GM19193 (cell line): ENCODE results near the gene CCL20.
A peak's percentile ranks its signal among the peaks of the same experiment; 100 is the strongest.

Experiments
- POLR2A ChIP-seq: IDR thresholded peaks from 4 replicates; pipeline ENCODE4 v1.6.1; 2011; ENCODE audit not compliant: insufficient read depth, insufficient read length; ENCODE audit errors: extremely low read depth

CCL20 gene, protein sequence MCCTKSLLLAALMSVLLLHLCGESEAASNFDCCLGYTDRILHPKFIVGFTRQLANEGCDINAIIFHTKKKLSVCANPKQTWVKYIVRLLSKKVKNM

DNA sequence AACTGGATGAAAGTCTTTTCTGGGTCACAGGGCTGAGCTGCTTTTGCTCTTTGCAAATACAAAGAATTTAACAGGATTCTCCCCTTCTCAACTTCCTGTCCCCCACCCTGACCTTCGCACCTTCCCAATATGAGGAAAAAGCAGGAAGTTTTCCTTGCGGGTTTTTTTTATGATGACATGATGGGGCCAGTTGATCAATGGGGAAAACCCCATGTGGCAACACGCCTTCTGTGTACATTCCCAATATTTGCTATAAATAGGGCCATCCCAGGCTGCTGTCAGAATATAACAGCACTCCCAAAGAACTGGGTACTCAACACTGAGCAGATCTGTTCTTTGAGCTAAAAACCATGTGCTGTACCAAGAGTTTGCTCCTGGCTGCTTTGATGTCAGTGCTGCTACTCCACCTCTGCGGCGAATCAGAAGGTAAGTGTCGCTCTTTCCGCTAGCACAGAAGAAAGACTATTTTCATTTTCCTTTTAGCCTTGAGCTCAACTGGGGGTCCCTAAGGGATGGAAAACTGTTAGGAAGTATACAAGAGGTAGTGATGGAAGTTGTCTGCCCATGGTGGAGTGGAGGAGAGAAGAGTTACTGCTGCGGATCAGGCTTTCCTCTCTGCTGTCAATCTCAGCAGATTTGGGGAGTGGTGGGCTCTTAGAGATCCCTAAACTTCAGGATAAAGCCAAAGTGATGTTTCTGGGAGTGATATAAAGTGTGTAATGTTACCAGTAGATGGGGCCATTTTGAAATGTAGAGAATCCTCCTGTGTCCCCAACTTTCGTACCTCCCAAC, at the start of gene CCL20:
CCL20 (plus strand) TSS at position 281 of the 792 bp plus-strand sequence; CDS start at position 351, 70 bp downstream.
- no peak for TF ChIP-seq POLR2A

DNA sequence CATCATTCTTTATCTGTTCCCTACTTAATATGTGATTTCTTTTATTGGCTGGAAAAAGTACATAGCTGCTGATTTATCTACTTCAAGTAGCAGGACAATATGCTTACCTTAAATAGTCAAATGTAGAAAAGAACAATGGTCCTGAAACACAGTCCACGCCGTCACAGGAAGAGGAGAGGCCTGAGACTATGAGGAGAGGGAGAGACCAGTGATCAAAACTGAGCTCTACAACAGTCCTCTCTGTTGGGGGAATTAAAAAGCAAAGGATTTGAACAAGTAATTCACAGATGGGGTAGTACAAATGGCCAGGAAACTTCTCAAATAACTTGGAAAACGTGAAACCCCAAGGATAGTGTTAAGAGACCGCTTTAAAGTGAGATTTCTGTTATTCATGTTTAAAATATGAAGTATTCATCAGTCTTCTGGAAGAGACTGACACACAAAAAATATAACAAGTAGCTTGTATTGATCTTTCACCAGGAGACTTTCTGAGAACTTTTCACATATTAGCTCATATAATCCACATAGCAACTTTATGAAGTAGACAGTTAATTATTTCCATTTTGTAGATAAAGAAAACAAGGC, 47.8 kb upstream of the CCL20 start:
- no peak for TF ChIP-seq POLR2A

DNA sequence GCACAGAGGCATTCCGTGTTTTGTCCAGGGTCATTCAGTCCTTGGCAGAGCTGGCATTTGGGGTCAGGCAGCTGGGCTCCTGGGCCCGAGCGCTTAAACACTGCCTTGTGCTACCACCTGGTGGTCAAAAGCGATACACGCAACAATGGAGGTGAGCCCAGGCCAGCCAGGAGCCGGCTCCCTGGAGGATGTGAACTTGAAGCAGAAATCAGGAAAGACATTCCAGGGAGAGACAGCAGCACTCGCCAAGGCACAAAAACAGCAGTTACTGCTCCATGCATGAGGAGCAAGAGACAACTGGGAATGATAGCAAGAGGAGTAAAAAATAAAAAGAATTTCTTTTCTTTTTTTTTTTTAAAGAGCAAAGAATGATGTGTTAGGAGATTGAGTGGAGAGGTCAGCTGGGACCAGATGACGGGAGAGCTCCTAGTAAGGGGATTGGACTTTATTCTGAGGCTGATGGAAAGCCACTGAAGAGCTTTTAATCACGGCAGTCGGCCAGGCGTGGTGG, 47.2 kb upstream of the CCL20 start:
- TF ChIP-seq POLR2A: no peak

DNA sequence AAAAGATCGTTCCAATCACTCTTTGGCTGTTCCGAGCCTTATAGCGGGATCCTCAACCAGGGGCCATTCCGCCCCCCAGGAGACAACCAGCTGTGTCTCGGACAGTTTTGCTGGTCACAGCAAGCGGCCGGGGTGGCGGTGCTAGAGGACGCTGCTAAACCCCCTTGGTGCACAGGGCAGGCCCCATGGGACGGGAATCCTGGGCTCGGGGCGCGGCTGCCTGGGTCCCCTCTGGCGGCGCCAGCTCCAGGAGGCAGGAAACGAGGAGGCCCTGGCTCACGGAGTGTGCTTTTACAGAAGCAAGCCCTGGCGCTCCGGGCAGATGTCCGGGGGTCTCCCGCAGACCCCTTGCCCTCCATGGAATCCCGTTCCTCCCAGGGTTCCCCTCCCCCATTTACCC, 45.8 kb upstream of the CCL20 start:
- no peak for TF ChIP-seq POLR2A

DNA sequence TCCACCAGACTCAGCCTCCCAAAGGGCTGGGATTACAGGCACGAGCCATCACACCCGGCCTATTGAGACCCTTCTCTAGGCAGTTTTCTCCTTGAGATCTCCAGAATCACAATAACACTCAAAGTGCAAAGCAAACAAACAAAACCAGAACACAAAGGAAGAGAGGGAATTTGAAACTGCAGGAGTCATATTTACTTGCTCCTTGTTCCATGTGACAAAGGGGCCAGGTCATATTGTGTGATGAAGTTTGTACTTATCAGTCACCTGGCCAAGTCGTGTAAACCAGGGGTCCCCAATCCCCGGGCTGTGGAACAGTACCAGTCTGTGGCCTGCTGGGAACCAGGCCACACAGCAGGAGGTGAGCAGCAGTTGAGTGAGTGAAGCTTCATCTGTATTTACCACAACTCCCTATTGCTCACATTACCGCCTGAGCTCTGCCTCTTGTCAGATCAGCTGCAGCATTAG, 41.4 kb upstream of the CCL20 start:
- no peak for TF ChIP-seq POLR2A

DNA sequence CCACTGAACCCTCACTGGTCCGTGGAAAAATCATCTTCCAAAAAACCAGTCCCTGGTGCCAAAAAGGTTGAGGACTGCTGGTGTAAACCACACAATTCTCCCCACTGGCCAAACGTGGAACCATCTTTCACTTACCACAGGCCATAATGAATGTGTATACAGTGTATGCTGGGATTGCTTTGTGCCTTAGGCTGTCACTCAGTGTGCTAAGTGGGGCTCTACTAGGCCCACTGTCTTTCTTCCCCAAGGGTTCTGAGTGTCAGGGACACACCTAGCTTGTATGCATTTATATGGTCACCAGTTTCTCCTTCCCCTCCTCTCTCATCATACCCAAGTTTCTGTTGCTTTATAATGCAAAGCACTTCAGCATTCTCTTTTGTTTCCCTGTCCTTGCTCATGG, 40.7 kb upstream of the CCL20 start:
- TF ChIP-seq POLR2A: no peak

DNA sequence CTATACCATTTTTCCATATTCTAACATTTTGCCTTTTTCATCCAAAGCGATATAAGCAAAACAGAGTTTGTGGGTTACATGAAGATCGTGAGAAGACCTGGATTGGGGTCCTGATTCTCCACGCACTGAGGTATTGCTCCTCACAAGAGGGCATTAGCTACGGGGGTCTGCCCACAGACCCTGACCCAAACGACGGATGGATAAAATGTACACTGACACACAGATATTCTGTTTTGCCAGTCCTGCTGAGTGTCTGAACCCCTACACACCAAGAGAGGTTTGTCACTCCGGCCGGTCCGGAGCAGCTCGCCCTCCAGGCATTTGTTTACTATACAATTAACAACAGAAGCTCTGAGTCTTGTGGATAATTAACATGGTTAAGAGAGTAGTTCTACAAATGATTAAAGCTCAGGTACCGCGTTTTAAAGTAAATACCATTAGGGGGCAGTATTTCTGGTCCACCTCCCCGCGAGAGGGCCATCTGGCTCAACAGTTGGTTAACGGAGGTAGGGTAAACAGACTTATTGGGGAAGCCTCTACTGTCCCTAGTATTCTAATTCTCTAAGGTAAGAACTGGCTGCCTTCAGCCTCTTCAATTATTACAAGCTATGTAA, 39.5 kb upstream of the CCL20 start:
- TF ChIP-seq POLR2A: no peak

DNA sequence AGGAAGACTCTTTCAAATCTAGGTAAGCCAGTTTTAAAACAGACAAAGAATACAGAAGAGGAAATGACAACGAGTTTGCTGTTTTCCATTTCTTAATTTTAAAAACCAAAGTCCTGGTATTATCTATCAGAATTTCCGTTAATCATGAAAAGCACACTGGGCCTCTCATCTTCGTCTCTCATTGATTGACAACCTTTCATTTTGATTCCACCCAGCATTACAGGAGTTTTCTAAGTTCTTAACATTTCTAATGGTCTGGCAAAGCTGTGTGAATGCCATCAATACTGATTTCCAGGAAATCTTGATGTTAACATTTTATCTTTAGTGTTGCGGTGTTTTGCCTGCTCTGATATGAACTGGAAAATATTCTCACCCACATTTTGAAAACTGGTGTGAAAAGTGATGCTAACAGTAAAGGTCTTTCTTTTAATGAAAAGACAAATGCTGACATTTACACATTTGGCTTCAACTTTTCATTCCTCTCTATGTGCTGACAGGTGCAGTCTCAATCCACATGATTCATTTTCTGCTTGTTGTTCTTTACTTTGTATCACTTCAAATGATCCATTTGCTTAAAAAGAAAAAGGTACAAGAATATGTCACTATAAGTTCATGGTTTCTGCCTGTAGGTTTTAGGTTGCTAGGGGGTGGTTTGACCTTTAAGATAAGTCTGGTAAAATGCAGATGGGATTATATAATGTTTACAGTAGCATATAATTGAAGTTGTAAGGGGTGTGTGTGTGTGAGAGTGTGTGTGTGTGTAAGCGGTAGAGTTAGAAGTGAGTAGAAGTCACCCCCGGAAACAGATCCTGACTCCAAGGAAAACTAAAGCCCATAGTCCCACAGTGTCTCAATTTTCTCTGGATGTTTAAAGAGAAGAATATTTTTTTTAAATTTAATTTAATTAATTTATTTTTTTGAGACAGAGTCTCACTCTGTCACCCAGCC, 38.5 kb upstream of the CCL20 start:
- TF ChIP-seq POLR2A: no peak

DNA sequence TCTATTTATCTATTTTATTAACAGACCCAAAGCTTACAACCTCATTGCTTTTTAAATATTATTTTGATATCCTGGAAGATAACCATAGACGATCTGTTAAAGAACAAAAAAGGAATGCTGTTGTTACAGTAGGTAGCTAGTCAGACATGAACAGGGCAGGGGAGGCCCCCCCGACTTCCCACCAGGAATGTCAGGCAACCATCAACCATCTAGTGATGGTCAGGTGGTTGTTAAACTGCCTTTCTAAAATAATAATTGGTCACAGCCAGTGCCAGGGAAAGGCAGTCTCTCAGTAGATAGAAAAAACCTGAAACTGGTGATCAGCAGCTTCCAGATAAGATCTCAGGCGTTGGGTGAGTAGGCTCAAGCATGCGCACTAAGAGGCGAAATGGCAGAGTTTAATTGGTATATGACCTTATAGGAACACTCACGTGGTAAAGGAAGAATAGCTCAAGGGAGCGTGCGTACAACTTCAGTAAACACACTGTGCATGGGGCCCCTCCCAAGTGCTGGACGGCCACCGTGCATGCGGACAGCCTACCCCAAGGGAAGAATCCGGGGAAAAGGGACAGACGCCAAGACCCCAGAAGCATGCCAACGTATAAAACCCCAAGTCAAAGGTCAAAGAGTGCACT, 32.5 kb upstream of the CCL20 start:
- no peak for TF ChIP-seq POLR2A

DNA sequence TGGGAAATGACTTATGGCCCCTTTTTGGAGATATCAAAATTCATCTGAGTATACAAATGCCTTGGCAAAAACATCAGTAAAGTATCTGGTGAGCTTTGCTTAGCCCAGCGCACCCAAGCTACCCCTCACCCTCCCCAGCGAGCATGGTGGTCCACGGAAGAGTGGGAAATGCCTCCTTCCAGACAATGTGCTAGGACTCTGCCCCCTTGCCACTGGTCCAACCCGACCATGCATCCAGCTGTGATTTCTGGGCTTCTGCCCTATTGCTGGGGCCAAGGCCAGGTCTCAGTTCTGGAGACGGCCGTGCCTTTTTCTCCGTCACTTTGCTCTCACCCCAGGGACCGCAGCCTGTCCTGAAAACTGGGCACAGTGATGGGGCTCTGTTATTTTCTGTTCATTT, 31.8 kb upstream of the CCL20 start:
- TF ChIP-seq POLR2A: no peak

DNA sequence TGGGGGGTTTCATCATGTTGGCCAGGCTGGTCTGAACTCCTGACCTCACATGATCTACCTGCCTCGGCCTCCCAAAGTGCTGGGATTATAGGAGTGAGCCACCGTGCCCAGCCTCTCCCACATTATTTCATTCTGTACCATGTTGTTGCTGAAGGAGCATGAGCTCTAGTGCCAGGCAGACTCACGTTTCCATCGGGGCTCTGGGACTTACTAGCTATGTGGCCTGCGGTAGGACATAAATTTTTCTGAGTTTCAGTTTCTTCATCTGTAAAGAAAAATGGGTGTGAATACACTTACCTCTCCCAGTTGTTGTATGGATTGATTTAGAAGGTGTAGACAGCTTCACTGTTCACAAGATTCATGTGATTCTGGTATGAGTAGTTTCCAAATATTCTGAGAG, 30.8 kb upstream of the CCL20 start:
- no peak for TF ChIP-seq POLR2A

DNA sequence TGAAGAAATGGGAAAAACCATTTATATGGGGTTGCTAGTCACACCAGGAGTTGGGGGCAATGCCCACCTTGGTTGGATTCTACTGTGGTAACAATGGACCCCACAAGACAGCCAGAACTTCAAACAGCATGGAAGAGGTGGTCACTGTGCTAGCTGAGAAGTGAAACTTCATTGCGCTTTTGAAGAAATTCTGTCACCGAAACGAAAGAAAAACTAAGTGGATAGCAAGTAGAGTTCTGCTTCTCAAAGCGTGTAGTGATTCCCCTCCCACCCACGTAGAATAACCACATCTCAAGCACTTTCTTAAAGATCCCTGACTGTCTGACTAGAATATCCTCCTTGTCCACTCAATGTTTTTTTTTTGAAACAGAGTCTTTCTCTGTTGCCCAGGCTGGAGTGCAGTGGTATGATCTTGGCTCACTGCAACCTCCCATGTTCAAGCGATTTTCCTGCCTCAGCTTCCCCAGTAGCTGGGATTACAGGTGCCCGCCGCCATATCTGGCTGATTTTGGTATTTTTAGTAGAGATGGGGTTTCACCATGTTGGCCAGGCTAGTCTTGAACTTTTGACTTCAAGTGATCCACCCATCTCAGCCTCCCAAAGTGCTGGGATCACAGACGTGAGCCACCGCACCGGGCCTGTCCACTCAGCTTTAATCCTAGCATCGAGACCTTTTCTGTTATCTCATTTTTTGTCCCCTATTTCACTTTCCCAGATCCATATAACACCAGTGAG, 30.1 kb upstream of the CCL20 start:
- TF ChIP-seq POLR2A: peak; percentile 37

DNA sequence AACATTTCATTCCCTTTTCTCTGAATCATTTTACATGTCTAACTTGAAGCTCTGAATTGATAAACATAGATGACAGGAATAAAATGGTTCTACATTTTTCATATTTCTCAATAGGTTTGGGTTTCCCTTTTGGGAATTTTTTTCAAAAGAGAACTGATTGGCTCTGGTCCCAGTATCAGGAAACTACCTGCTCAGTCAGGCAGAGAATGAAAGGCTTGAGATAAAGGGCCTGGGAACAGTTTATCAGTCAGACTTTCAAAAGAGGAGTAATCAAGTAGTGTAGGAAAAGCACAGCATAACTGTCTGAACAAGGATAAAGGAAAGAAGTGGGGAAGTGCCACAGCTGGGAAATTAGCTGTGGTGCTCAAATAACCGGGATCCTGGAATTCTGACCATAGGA, 28.3 kb upstream of the CCL20 start:
- no peak for TF ChIP-seq POLR2A
